GM19328 (cell line): ENCODE results near the gene TBKBP1.
"Not testable (repeated sequence)": the region's sequence is repeated elsewhere in the genome, so short reads cannot be mapped to it uniquely, and the experiment has no call there.

Source experiments
- ATAC-seq: cut with Tn5 transposase; IDR thresholded peaks from one replicate; pipeline ENCODE4 v1.9.1; 2021; ENCODE audit warnings: mild to moderate bottlenecking, moderate library complexity; ENCODE audit not compliant: unreplicated experiment

The TBKBP1 gene

DNA sequence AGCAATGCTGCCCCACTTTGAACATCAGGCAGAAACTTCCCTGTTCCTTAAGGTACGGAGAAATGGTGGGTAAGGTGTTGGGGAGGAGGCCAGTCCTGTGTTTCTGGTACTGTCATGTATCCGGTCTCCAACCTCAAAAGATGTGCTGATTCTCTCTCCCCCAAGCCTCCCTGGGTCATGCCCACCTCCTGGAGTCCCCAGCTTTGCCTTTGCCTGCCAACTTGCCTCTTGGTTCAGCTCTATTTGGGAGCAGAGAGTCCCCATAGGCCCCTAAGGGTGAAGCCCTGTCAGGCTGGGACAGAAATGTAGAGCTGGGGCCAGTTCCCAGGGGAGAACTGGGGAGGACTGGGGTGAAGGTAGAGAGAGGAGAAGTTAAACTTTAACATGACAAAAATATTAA lies 37.4 kb downstream of the TBKBP1 start:
- no peak for ATAC-seq

DNA sequence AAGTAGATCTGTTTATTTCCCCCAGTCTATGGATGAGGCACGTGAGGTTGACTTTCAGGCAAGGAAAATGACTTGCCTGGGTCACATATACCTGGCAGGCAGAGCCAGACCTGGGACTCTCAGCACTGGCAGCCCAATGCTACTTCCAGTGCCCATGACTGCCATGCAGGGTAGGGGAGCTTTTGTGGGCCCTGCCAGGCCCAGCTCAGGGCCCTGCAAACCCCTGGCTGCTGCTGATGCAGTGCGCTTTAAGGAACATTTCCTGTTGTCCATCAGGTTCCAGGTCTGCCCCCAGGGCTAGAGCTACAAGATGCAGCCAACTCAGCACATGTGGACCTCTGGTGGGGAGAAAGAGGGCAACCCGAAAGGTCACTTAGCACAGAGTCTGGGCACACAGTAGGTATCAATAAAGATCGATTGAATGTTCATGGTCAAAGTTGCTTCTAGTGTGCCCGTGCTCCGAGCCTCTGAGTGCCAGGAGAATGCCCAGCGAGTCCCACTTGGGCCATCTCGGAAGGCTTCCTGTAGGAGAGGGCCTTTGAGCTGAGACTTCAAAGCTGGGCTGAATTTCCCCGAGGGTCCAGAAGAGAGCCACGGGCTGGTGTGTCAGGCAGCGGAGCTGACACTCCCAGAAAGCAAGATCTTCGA lies 38.6 kb downstream of the TBKBP1 start:
- no peak for ATAC-seq

DNA sequence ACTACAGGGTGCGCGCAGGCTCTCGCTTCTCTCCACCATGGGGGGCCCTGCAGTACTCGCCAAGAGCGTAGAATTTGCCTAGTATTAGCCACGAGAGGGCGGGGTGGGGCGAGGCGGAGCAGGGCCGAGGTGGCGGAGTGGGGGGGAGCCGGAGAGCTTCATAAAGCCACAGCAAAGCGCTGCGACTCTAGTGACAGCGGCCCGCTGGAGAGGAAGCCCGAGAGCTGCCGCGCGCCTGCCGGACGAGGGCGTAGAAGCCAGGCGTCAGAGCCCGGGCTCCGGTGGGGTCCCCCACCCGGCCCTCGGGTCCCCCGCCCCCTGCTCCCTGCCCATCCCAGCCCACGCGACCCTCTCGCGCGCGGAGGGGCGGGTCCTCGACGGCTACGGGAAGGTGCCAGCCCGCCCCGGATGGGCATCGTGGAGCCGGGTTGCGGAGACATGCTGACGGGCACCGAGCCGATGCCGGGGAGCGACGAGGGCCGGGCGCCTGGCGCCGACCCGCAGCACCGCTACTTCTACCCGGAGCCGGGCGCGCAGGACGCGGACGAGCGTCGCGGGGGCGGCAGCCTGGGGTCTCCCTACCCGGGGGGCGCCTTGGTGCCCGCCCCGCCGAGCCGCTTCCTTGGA lies 39.2 kb downstream of the TBKBP1 start, which contains the start of gene TBX21:
TSS of gene TBX21 (plus strand) at position 190 of the 627 bp plus-strand sequence. CDS start at position 409, 219 bp downstream.
- peak; percentile 55 for ATAC-seq

DNA sequence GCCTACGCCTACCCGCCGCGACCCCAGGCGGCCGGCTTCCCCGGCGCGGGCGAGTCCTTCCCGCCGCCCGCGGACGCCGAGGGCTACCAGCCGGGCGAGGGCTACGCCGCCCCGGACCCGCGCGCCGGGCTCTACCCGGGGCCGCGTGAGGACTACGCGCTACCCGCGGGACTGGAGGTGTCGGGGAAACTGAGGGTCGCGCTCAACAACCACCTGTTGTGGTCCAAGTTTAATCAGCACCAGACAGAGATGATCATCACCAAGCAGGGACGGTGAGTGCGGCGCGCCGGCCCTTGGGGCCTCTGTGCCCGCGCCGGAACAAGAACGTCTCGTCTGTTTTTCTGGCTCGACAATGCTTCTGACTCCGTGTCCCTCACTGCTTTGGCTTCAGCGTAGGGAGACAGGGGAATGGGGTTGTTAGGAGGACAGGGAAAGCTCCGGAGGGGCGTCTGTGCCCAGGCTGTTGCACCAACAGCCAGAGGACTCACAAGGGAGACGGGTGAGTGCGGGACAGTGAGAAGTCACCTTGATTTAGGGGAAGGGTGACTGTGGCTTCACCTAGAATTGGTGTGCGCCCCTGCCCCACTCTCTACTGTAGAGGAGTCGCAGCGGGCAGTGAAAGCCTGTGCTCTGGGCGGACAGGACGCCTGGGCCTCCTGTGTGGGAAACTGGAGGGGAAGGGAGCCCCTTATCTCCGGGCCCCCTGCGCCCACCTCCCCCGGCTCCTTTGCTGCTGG lies 39.9 kb downstream of the TBKBP1 start:
- peak; percentile 21 for ATAC-seq

DNA sequence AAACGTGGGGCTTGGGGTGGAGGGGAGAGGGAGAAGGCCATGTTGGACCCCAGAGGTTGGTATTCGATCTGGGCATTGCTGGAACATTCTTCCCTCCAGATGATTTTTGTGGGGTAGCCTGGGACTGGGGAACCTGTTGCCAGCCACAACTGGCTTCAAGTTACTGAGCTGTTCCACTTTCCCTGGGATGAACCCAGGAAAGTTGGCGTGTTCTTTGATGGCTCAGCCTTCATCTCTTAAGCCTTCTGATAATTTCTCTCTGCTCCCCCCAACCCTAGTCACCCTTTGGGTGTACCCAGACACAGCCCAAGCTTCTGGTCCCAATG lies 41.1 kb downstream of the TBKBP1 start:
- ATAC-seq = no peak

DNA sequence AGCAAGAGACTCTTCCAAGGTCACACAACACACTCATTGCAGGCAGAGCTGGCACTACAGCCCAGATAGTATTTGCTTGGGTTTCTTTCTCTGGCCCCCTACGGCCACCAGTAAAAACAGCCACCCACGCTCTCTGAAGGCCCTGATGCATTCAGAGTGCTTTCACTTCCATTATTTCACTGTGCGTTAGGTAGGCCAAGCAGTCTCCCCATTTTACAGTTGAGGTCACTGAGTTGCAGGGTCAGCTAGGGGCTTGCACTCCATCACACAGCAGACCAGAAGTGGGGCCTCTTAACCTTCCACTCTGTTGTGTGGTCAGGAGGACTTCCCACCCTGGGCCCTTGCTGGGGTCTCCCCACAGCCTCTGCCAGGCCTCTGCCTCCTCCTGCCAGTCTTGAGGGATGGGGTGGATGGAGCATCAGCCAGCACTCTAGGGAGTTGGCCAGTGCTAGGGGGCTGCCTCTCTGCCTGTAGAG lies 41.6 kb downstream of the TBKBP1 start:
- ATAC-seq = no peak

DNA sequence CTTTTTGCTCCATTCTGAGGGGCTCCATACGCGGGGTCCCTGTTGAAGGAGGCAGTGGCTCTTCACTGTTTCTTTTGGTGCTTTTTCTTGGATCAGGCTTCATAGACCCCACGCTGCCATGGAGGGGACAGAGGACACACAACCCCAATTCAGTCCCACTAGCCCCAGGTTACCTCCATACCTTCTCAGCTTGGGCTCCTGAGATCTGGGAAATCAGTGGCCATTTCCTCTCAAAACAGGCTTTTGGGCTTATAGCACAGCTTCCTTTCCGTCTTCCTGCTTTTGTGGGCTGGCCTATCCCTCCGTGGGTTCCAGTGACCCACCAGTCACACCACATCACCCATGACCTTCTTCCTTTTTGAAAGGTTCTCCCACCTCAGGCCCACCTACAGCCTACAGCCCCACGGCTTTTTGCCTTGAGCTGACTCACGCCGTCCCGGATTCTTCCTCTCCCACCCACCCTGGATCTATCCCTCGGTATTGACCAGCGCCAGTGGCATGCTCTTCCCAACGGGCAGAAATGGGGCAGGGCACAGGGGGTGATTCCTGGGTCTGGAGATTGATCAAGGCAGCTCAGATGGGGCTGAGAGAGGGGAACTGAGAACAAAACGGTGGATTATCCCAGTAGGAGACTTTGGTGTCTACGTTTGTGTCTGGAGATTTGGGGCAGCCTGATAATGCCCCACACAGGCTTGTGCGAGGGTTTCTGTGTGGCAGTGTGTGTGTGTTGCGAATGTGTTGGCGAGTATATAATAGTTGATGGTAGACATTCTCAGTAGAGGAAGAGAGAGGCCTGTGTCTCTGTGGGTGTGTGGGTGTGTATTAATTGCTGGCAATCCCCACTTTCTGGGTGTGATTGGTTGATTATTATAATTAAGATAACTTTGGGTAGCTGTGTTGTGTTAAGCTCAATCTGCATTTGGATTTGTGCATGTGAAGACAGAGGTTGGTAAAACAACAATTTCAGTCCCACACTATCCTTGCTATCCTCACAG lies 42.8 kb downstream of the TBKBP1 start:
- no peak for ATAC-seq

DNA sequence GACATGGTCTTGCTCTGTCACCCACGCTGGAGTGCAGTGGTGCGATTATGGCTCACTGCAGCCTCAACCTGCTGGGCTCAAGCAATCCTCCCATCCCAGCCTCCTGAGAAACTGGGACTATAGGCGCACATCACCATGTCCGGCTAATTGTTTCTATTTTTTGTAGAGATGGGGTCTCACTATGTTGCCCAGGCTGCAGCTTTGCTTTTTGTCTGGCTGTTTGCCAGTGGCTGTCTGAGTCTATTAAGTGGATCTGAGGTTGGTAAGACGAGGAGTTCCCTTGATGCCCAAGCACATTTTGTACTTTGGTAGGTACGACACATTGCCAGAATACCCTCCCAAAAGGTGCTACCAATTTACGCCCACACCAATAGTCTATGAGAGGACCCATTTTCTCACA lies 44.2 kb downstream of the TBKBP1 start:
- no peak for ATAC-seq

DNA sequence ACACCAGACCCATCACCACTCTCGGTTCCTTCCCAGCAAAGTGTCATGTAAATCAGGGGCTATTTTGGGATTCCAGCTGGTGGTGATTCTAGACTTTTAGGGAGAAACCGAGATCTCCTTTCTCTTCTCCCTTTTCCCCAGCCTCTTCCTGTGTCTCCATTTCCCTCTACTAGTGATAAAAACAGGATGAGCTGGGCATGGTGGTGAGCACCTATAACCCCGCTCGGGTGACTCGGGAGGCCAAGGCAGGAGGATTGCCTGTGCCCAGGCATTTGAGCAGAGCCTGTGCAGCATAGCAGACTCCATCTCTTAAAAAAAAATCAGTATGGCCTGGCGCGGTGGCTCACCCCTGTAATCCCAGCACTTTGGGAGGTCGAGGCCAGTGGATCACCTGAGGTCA lies 45.2 kb downstream of the TBKBP1 start:
- no peak for ATAC-seq

DNA sequence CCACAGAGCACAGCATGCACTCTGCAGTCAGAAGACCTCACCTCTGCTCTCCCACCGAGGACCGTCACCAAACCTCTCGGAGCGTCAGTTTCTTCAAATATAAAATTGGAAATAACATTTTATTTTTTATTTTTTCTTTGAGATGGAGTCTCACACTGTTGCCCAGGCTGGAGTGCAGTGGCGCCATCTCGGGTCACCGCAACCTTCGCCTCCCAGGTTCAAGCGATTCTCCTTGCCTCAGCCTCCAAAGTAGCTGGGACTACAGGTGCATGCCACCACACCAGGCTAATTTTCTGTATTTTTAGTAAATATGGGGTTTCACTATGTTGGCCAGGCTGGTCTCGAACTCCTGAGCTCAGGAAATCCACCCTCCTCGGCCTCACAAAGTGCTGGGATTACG lies 46.0 kb downstream of the TBKBP1 start:
- not testable (repeated sequence) for ATAC-seq

DNA sequence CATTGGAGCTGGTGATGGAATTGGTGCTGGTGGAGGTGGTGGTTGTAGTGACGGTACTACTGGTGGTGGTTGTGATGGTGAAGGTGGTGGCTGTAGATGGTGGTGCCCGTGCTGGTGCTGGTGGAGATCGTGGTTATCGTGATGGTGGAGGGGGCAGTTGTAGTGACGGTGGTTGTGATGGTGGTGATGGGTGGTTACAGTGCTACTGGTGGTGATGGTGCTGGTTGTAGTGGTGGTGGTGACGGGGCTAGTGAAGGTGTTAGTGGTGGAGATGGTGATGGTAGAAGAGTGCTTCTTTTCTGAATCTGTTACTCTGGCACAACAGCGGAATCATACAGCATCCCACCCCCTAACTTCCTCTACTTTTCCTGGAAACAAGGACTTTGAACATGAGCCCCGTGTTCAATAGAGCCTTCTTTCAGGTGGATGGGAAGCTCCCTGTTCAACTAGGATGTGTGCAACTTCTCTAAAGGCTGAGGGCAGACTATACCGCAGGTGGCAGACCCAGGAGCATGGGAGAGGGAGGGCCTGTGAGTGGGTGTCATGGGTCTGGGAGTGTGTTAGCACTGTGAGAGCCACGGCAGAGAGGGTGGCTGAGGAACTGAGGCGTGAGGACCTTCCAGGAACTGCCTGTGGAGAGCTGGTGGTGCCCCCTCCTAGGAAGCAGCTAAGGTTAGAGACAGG lies 47.3 kb downstream of the TBKBP1 start:
- no peak for ATAC-seq

DNA sequence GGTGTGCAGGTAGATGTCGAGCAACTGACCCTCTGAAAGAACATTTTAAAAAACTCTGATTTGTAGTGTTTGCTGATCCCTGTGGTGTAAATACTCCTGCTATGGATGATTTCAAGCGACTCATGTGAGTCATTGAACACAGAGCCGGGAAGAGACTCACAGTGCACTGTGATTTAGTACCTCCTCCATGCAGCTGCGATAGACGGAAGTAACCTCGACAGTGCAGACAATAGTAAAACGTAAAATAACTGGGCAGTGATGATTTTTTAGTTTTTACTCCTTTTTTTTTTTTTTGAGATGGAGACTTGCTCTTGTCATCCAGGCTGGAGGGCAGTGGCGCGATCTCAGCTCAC lies 47.8 kb downstream of the TBKBP1 start:
- no peak for ATAC-seq

DNA sequence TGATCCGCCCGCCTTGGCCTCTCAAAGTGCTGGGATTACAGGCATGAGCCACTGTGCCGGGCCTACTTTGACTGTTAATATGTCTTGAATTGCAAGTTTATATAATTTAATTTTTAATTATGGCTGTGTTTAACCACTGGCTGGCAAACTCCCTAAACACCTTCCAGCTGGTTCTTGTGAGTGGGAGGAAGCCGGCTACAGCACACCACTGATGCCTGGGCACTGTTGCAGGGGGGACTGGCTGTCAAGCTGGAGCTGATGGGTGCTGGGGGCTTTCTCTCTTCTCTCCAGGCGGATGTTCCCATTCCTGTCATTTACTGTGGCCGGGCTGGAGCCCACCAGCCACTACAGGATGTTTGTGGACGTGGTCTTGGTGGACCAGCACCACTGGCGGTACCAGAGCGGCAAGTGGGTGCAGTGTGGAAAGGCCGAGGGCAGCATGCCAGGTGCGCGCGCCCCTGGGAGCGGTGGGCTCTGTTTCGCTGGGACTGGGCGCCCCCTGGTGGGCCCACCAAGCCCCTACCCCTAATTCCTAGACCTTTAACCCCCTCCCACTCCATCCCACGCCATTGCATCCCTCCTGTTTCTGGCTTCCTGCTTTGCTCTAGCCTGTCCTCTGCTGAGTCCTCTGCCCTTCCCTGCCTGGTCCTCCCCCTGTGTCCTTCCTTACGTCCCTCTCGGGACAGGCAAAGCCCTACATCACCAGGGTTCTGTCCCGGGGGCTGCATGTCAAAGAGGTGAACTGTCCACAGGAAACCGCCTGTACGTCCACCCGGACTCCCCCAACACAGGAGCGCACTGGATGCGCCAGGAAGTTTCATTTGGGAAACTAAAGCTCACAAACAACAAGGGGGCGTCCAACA lies 48.6 kb downstream of the TBKBP1 start:
- no peak for ATAC-seq

DNA sequence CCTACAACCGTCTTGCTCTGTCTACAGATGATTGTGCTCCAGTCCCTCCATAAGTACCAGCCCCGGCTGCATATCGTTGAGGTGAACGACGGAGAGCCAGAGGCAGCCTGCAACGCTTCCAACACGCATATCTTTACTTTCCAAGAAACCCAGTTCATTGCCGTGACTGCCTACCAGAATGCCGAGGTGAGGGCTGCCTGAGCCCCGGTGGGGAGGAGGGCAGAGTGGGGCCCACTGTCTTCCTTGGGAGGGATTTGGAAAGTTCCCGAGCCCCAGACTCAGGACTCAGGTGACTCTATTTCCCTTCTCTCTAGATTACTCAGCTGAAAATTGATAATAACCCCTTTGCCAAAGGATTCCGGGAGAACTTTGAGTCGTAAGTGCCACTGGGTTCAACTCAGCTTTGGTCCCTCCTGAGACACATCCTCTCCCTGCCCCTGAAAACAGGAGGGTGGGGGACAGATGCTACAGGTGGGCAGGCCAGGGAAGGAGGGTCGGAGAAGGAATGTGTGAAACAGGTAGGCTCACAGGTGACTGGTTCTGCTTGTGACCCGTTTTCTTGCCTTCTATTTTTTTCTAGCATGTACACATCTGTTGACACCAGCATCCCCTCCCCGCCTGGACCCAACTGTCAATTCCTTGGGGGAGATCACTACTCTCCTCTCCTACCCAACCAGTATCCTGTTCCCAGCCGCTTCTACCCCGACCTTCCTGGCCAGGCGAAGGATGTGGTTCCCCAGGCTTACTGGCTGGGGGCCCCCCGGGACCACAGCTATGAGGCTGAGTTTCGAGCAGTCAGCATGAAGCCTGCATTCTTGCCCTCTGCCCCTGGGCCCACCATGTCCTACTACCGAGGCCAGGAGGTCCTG lies 50.4 kb downstream of the TBKBP1 start:
- ATAC-seq = no peak

DNA sequence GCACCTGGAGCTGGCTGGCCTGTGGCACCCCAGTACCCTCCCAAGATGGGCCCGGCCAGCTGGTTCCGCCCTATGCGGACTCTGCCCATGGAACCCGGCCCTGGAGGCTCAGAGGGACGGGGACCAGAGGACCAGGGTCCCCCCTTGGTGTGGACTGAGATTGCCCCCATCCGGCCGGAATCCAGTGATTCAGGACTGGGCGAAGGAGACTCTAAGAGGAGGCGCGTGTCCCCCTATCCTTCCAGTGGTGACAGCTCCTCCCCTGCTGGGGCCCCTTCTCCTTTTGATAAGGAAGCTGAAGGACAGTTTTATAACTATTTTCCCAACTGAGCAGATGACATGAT lies 51.0 kb downstream of the TBKBP1 start:
- no peak for ATAC-seq

DNA sequence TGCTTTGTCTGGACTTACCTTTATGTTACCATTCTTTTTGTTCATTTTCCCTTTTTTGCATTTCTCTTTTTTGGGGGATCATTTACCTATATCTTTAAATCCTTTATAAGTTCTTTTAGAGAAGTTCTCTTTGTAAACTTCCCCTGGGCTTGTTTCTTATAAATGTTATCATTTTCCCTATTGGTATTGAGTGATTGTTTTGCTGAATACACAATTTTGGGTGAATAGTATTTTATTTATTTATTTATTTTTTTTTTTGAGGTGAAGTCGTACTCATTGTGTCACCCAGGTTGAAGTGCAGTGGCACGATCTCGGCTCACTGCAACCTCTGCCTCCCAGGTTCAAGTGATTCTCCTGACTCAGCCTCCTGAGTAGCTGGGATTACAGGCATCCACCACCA lies 57.5 kb downstream of the TBKBP1 start:
- no peak for ATAC-seq

DNA sequence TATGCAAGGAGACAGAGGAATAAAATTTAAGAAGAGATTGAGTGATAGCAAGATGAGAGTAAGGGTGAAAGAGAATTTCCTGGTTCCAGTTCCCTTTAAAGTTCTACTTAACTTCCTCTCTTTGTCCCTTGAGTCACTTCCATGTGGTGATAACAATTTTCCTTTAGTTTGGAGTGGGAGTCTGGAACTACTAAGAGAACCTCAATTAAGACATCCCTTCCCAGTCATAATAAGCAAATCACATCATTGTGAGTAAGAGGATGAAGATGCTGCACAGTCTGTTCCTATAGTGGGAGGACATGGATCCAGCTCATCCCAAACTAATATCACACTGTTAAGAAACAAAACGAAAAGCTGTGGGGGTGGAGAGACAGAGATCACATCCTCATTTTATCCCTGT lies 63.4 kb downstream of the TBKBP1 start:
- ATAC-seq = no peak

DNA sequence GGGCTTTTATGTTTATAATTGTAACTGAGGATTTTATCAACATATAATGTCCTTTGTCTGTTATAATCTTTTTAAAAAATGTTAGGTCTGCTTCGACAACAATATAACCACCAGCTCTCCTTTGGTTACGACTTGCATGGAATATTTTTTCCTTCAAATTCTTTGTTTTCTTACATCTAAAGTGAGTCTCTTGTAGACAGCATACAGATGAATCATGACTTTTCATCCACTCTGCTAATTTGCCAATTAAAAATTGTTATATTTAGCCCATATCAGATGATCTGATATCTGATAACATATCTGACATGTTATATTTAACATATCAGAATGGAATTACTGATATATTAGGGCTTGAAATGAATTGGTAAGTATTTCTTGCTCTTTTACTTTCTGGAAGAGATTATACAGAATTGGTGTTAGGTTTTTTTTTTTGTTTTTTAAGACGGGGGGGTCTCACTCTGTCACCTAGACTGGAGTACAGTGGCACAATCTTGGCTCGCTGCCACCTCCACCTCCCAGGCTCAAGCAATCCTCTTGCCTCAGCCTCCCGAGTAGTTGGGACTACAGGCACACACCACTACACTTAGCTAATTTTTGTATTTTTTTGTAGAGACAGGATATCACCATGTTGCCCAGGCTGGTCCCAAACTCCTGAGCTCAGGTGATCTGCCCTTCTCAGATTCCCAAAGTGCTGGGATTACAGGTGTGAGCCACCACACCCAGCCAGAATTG lies 66.6 kb downstream of the TBKBP1 start:
- no peak for ATAC-seq
